GM23338 (cell line): ENCODE measurements around the gene SMYD3. TPM values are rescaled to one million over a fixed set of nuclear protein-coding genes. Genes with fewer than 3 reads are reported as not detected.

ENCODE experiments used
- ATAC-seq: fragments of 200-7000 bp; cut with Tn5 transposase; 3 replicates; pipeline ENCODE4 v1.9.1; 2020
- DNase-seq: peaks from one replicate; pipeline ENCODE4 v3.0.0-alpha.2; 2015; ENCODE audit warnings: low spot score
- H2AFZ ChIP-seq: fragments of 200-600 bp; sonication (generic); 2 replicates; pipeline ENCODE4 v1.8.0; 2016; ENCODE audit warnings: antibody characterized with exemption, mild to moderate bottlenecking, moderate library complexity
- H3F3A ChIP-seq: fragments of 200-600 bp; sonication (generic); replicated peaks from 2 replicates; pipeline ENCODE4 v1.8.0; 2017; ENCODE audit warnings: antibody characterized with exemption, mixed run types, low read depth
- H3K27ac ChIP-seq: fragments of 200-600 bp; sonication (generic); 2 replicates; pipeline ENCODE4 v1.6.1; 2016; ENCODE audit warnings: low read depth
- H3K27me3 ChIP-seq: fragments of 200-600 bp; sonication (generic); 2 replicates; pipeline ENCODE4 v1.8.0; 2016; ENCODE audit warnings: mild to moderate bottlenecking, mixed run types, moderate library complexity; ENCODE audit not compliant: insufficient read depth
- H3K36me3 ChIP-seq: fragments of 200-600 bp; sonication (generic); 2 replicates; pipeline ENCODE4 v1.8.0; 2016; ENCODE audit warnings: mild to moderate bottlenecking; ENCODE audit not compliant: insufficient read depth
- H3K4me1 ChIP-seq: fragments of 200-600 bp; sonication (generic); 2 replicates; pipeline ENCODE4 v1.8.0; 2016; ENCODE audit warnings: mild to moderate bottlenecking, moderate library complexity; ENCODE audit not compliant: insufficient read depth
- H3K4me2 ChIP-seq: fragments of 200-600 bp; sonication (generic); 2 replicates; pipeline ENCODE4 v1.7.1; 2017; ENCODE audit warnings: mixed run types
- H3K4me3 ChIP-seq: fragments of 200-600 bp; sonication (generic); 2 replicates; pipeline ENCODE4 v1.6.1; 2016; ENCODE audit warnings: mixed run types
- H3K79me2 ChIP-seq: fragments of 200-600 bp; sonication (generic); replicated peaks from 2 replicates; pipeline ENCODE4 v1.8.0; 2017; ENCODE audit warnings: mild to moderate bottlenecking; ENCODE audit not compliant: insufficient read depth
- H3K9me2 ChIP-seq: fragments of 200-600 bp; sonication (generic); 2 replicates; pipeline ENCODE4 v1.8.0; 2017; ENCODE audit not compliant: insufficient read depth
- H4K20me1 ChIP-seq: fragments of 200-600 bp; sonication (generic); replicated peaks from 2 replicates; pipeline ENCODE4 v1.8.0; 2017; ENCODE audit warnings: mild to moderate bottlenecking; ENCODE audit not compliant: insufficient read depth
- H3K27ac Mint-ChIP-seq: 2 replicates; pipeline ENCODE4 v1.8.0; 2020; ENCODE audit warnings: inconsistent platforms, mild to moderate bottlenecking, moderate library complexity, mixed read lengths
- H3K27me3 Mint-ChIP-seq: 3 replicates; pipeline ENCODE4 v1.8.0; 2022; ENCODE audit warnings: low read depth, mild to moderate bottlenecking, moderate library complexity, mixed read lengths, inconsistent platforms; ENCODE audit not compliant: insufficient read depth, poor library complexity
- H3K36me3 Mint-ChIP-seq: 3 replicates; pipeline ENCODE4 v1.8.0; 2021; ENCODE audit warnings: low read depth, mild to moderate bottlenecking, inconsistent platforms, moderate library complexity, mixed read lengths
- H3K4me1 Mint-ChIP-seq: 3 replicates; pipeline ENCODE4 v1.8.0; 2020; ENCODE audit warnings: mild to moderate bottlenecking, inconsistent platforms, mixed read lengths
- H3K4me3 Mint-ChIP-seq: 3 replicates; pipeline ENCODE4 v1.8.0; 2021; ENCODE audit warnings: moderate library complexity, mild to moderate bottlenecking, inconsistent platforms, mixed read lengths
- H3K9me3 Mint-ChIP-seq: 3 replicates; pipeline ENCODE4 v1.8.0; 2020; ENCODE audit warnings: moderate library complexity, mild to moderate bottlenecking, inconsistent platforms, mixed read lengths
- CREB1 ChIP-seq: fragments of 250-450 bp; sonication (Bioruptor Pico); IDR thresholded peaks from 2 replicates; pipeline ENCODE4 v1.5.0; 2020; ENCODE audit warnings: low read depth, mild to moderate bottlenecking, moderate library complexity
- ETS1 ChIP-seq: IDR thresholded peaks from 2 replicates; pipeline ENCODE4 v1.6.1; 2016; ENCODE audit warnings: antibody characterized with exemption
- EZH2 ChIP-seq: fragments of 200-600 bp; sonication (generic); IDR thresholded peaks from one replicate; pipeline ENCODE4 v1.8.0; 2017; ENCODE audit warnings: antibody characterized with exemption, mild to moderate bottlenecking, low read depth; ENCODE audit not compliant: unreplicated experiment
- EZH2phosphoT487 ChIP-seq: fragments of 200-600 bp; sonication (generic); IDR thresholded peaks from one replicate; pipeline ENCODE4 v1.8.1; 2018; ENCODE audit warnings: antibody characterized with exemption; ENCODE audit not compliant: unreplicated experiment
- JUNB ChIP-seq: IDR thresholded peaks from one replicate; pipeline ENCODE4 v1.6.1; 2016; ENCODE audit warnings: antibody characterized with exemption; ENCODE audit not compliant: unreplicated experiment
- NANOG ChIP-seq: IDR thresholded peaks from 2 replicates; pipeline ENCODE4 v1.6.1; 2016; ENCODE audit warnings: antibody characterized with exemption, borderline replicate concordance
- POLR2AphosphoS5 ChIP-seq: IDR thresholded peaks from 2 replicates; pipeline ENCODE4 v1.6.1; 2016; ENCODE audit warnings: antibody characterized with exemption, low read depth
- REST ChIP-seq: IDR thresholded peaks from one replicate; pipeline ENCODE4 v1.6.1; 2018; ENCODE audit warnings: antibody characterized with exemption; ENCODE audit not compliant: unreplicated experiment
- STAT1 ChIP-seq: IDR thresholded peaks from one replicate; pipeline ENCODE4 v1.6.1; 2016; ENCODE audit warnings: antibody characterized with exemption; ENCODE audit not compliant: unreplicated experiment
- ZNF114 ChIP-seq: fragments of 250-450 bp; sonication (Bioruptor Pico); IDR thresholded peaks from 2 replicates; pipeline ENCODE4 v1.5.0; 2020; ENCODE audit warnings: mild to moderate bottlenecking, moderate library complexity
- ZNF331 ChIP-seq: fragments of 250-450 bp; sonication (Bioruptor Pico); IDR thresholded peaks from 2 replicates; pipeline ENCODE4 v1.5.0; 2020; ENCODE audit warnings: low read depth, mild to moderate bottlenecking, moderate library complexity
- polyA plus RNA-seq: library from polyadenylated mRNA; unstranded; fragments of >200 nt; fragmentation: Nextera tagmentation; extraction: Ambion mirVana; gene quantifications from 2 replicates; pipeline ENCODE4 v1.2.1, GENCODE V29; 2016
- total RNA-seq: library from RNA; depleted of rRNA; stranded (reverse); fragments of >200 nt; shearing (Covaris generic); gene quantifications from 2 replicates; pipeline ENCODE4 v1.2.3, GENCODE V29; 2014
- TF ChIP-seq, protein P1 (sequence below), 2 experiments: fragments of 200-600 bp in 1 of 2; sonication (generic) in 1 of 2; conservative IDR thresholded peaks; 2 replicates each; pipeline versions ENCODE4 v1.5.1 to v1.6.1; 2016 to 2017; ENCODE audit warnings: antibody characterized with exemption in 2 of 2, low read depth in 2 of 2, mild to moderate bottlenecking in 2 of 2, moderate library complexity in 1 of 2

The SMYD3 gene
- total and polyA plus RNA-seq, 2 experiments from 2014 or later: 31.8 to 34.4 TPM

DNA sequence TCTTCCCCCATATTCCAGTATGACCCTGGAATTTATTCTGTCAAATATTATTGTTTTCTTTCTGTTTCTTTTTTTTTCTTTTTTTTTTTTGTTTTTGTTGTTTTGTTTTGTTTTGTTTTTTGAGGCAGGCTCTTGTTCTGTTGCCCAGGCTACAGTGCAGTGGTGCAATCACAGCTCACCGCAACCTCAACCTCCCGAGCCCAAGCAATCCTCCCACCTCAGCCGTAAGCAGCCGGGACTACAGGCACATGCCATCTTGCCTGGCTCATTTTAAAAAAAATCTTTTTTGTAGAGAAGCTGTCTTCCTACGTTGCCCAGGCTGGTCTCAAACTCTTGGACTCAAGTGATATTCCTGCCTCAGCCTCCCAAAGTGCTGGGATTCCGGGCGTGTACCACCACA lies 237.6 kb downstream of the SMYD3 start:
- H3K27ac ChIP-seq: no peak overlapping the region
- no peak overlapping the region for H3K4me2 ChIP-seq
- Mint-ChIP-seq H3K36me3 (no peaks in the 10 kb centered on the region), H3K9me3 (no peaks in the 10 kb centered on the region; the same call in 2 of the 3 replicates), H3K4me1 (peaks cover 13% of the 10 kb centered on the region), H3K27me3 (no peaks in the 10 kb centered on the region), H3K27ac (no peak overlapping the region), H3K4me3 (no peak overlapping the region)
- no peaks in the 10 kb centered on the region for H3K36me3 ChIP-seq
- H3K4me3 ChIP-seq: no peak overlapping the region
- no peak overlapping the region for H2AFZ ChIP-seq
- TF ChIP-seq, protein P1, sequence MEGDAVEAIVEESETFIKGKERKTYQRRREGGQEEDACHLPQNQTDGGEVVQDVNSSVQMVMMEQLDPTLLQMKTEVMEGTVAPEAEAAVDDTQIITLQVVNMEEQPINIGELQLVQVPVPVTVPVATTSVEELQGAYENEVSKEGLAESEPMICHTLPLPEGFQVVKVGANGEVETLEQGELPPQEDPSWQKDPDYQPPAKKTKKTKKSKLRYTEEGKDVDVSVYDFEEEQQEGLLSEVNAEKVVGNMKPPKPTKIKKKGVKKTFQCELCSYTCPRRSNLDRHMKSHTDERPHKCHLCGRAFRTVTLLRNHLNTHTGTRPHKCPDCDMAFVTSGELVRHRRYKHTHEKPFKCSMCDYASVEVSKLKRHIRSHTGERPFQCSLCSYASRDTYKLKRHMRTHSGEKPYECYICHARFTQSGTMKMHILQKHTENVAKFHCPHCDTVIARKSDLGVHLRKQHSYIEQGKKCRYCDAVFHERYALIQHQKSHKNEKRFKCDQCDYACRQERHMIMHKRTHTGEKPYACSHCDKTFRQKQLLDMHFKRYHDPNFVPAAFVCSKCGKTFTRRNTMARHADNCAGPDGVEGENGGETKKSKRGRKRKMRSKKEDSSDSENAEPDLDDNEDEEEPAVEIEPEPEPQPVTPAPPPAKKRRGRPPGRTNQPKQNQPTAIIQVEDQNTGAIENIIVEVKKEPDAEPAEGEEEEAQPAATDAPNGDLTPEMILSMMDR (conservative IDR thresholded peaks at IDR 0.05; ENCODE audit: low read depth in 2 of 2): no peak
- TF ChIP-seq JUNB (no peak), CREB1 (no peak), STAT1 (no peak), ZNF331 (CRISPR knock-in tag) (no peak), ZNF114 (CRISPR knock-in tag) (no peak), ETS1 (no peak), NANOG (no peak), EZH2 (no peak), POLR2AphosphoS5 (no peak), EZH2phosphoT487 (no peak), REST (no peak)
- DNase-seq (no peak), ATAC-seq (no peak)
- H3F3A ChIP-seq: no peaks in the 10 kb centered on the region
- no peaks in the 10 kb centered on the region for H4K20me1 ChIP-seq
- H3K9me2 ChIP-seq: no peaks in the 10 kb centered on the region
- no peaks in the 10 kb centered on the region for H3K27me3 ChIP-seq
- no peaks in the 10 kb centered on the region for H3K79me2 ChIP-seq
- peaks cover 7% of the 10 kb centered on the region for H3K4me1 ChIP-seq
